H9 (cell line): ENCODE data around the gene TENM3. TPM values are rescaled to one million over a fixed set of nuclear protein-coding genes. Genes with fewer than 3 reads are reported as not detected.

Source experiments
- DNase-seq: peaks from one replicate; pipeline ENCODE4 v3.0.0-alpha.2; 2017
- H2AFZ ChIP-seq: one replicate; pipeline ENCODE4 v1.6.1; 2013; ENCODE audit warnings: mild to moderate bottlenecking, low read length, control low read depth, moderate library complexity
- H2AK5ac ChIP-seq: 2 replicates; pipeline ENCODE4 v1.6.1; 2013; ENCODE audit warnings: low read length, control low read depth, mixed read lengths; ENCODE audit not compliant: insufficient read length
- H2BK120ac ChIP-seq: one replicate; pipeline ENCODE4 v1.6.1; 2013; ENCODE audit warnings: low read depth, mild to moderate bottlenecking, low read length, control low read depth, inconsistent platforms; ENCODE audit not compliant: poor library complexity, severe bottlenecking
- H2BK12ac ChIP-seq: 2 replicates; pipeline ENCODE4 v1.6.1; 2013; ENCODE audit warnings: low read length, control low read depth, mixed read lengths, low read depth; ENCODE audit not compliant: insufficient read length
- H2BK15ac ChIP-seq: 2 replicates; pipeline ENCODE4 v1.6.1; 2013; ENCODE audit warnings: low read depth, low read length, control low read depth
- H2BK20ac ChIP-seq: one replicate; pipeline ENCODE4 v1.6.1; 2013; ENCODE audit warnings: low read depth, mild to moderate bottlenecking, low read length, control low read depth, inconsistent platforms; ENCODE audit not compliant: poor library complexity, severe bottlenecking
- H2BK5ac ChIP-seq: 2 replicates; pipeline ENCODE4 v1.6.1; 2013; ENCODE audit warnings: low read length, control low read depth, mixed read lengths; ENCODE audit not compliant: insufficient read length
- H3K14ac ChIP-seq: 2 replicates; pipeline ENCODE4 v1.6.1; 2013; ENCODE audit warnings: low read length, control low read depth; ENCODE audit not compliant: insufficient read depth
- H3K18ac ChIP-seq: 2 replicates; pipeline ENCODE4 v1.6.1; 2013; ENCODE audit warnings: low read depth, mild to moderate bottlenecking, mixed read lengths, low read length, control low read depth; ENCODE audit not compliant: insufficient read length
- H3K23ac ChIP-seq: 2 replicates; pipeline ENCODE4 v1.6.1; 2013; ENCODE audit warnings: low read length, control low read depth, mixed read lengths, low read depth; ENCODE audit not compliant: insufficient read length
- H3K23me2 ChIP-seq: 2 replicates; pipeline ENCODE4 v1.6.1; 2013; ENCODE audit warnings: low read depth, mild to moderate bottlenecking, mixed read lengths, low read length, control low read depth; ENCODE audit not compliant: insufficient read length, poor library complexity, severe bottlenecking
- H3K27ac ChIP-seq: 2 replicates; pipeline ENCODE4 v1.5.1; 2013; ENCODE audit warnings: low read length, control low read depth, mixed read lengths, low read depth; ENCODE audit not compliant: insufficient read length
- H3K27me3 ChIP-seq: 2 replicates; pipeline ENCODE4 v1.6.1; 2013; ENCODE audit warnings: low read length, control low read depth, inconsistent platforms; ENCODE audit not compliant: insufficient read depth
- H3K4ac ChIP-seq: 2 replicates; pipeline ENCODE4 v1.6.1; 2013; ENCODE audit warnings: low read depth, mild to moderate bottlenecking, control low read depth, inconsistent platforms, low read length, moderate library complexity
- H3K4me1 ChIP-seq: 2 replicates; pipeline ENCODE4 v1.6.1; 2013; ENCODE audit warnings: low read length, control low read depth, inconsistent platforms; ENCODE audit not compliant: insufficient read depth
- H3K4me2 ChIP-seq: 2 replicates; pipeline ENCODE4 v1.6.1; 2013; ENCODE audit warnings: low read length, control low read depth, mixed read lengths; ENCODE audit not compliant: insufficient read length, insufficient read depth
- H3K56ac ChIP-seq: 2 replicates; pipeline ENCODE4 v1.6.1; 2013; ENCODE audit warnings: low read depth, mild to moderate bottlenecking, mixed read lengths, low read length, control low read depth; ENCODE audit not compliant: insufficient read length
- H3K79me1 ChIP-seq: 2 replicates; pipeline ENCODE4 v1.6.1; 2013; ENCODE audit warnings: low read depth, mild to moderate bottlenecking, moderate library complexity, low read length, control low read depth, inconsistent platforms; ENCODE audit not compliant: insufficient read depth, poor library complexity, severe bottlenecking
- H3K79me2 ChIP-seq: 2 replicates; pipeline ENCODE4 v1.6.1; 2013; ENCODE audit warnings: low read length, control low read depth, inconsistent platforms; ENCODE audit not compliant: insufficient read depth
- H3K9ac ChIP-seq: 2 replicates; pipeline ENCODE4 v1.6.1; 2013; ENCODE audit warnings: low read length, control low read depth, mixed read lengths; ENCODE audit not compliant: insufficient read length; ENCODE audit errors: extremely low read depth
- H3K9me3 ChIP-seq: one replicate; pipeline ENCODE4 v1.6.1; 2013; ENCODE audit warnings: low read depth, low read length, inconsistent platforms; ENCODE audit not compliant: control insufficient read depth
- H3T11ph ChIP-seq: one replicate; pipeline ENCODE4 v1.6.1; 2013; ENCODE audit warnings: mild to moderate bottlenecking, low read length, control low read depth, inconsistent platforms
- H4K20me1 ChIP-seq: one replicate; pipeline ENCODE4 v1.6.1; 2013; ENCODE audit not compliant: control insufficient read depth, insufficient read length, insufficient read depth
- H4K5ac ChIP-seq: 2 replicates; pipeline ENCODE4 v1.6.1; 2013; ENCODE audit warnings: low read depth, mild to moderate bottlenecking, mixed read lengths, low read length, control low read depth; ENCODE audit not compliant: insufficient read length
- H4K8ac ChIP-seq: replicated peaks from 2 replicates; pipeline ENCODE4 v1.6.1; 2013; ENCODE audit warnings: low read length, control low read depth, mixed read lengths, low read depth; ENCODE audit not compliant: insufficient read length
- H4K91ac ChIP-seq: 2 replicates; pipeline ENCODE4 v1.6.1; 2013; ENCODE audit warnings: low read depth, mild to moderate bottlenecking, moderate library complexity, mixed read lengths, low read length, control low read depth; ENCODE audit not compliant: insufficient read length
- H3K27ac Mint-ChIP-seq, 3 experiments: 2 replicates in 2 of 3; 3 replicates in 1 of 3; pipeline ENCODE4 v1.8.0; 2020 to 2021; ENCODE audit warnings: mixed read lengths in 3 of 3, mild to moderate bottlenecking in 1 of 3, moderate library complexity in 1 of 3
- H3K27me3 Mint-ChIP-seq: 2 replicates; pipeline ENCODE4 v1.8.0; 2021; ENCODE audit warnings: low read depth, mild to moderate bottlenecking, moderate library complexity, mixed read lengths
- H3K36me3 Mint-ChIP-seq, 3 experiments: 2 replicates in 2 of 3; 3 replicates in 1 of 3; pipeline ENCODE4 v1.8.0; 2020 to 2021; ENCODE audit warnings: low read depth in 3 of 3, mixed read lengths in 3 of 3; ENCODE audit not compliant: insufficient read depth in 1 of 3
- H3K4me1 Mint-ChIP-seq, 2 experiments: 2 replicates each; pipeline ENCODE4 v1.8.0; 2020; ENCODE audit warnings: mixed read lengths in 2 of 2
- H3K4me3 Mint-ChIP-seq, 2 experiments: 2 replicates in 1 of 2; 3 replicates in 1 of 2; pipeline ENCODE4 v1.8.0; 2020 to 2021; ENCODE audit warnings: mild to moderate bottlenecking in 2 of 2, mixed read lengths in 2 of 2, moderate library complexity in 1 of 2
- H3K9me3 Mint-ChIP-seq, 2 experiments: 2 replicates in 1 of 2; 3 replicates in 1 of 2; pipeline ENCODE4 v1.8.0; 2020; ENCODE audit warnings: mild to moderate bottlenecking in 2 of 2, mixed read lengths in 2 of 2, moderate library complexity in 1 of 2
- WGBS: extraction: QIAGEN DNeasy Blood & Tissue Kit; methylation state at CpG from one replicate; pipeline ENCODE4 v1.1.7; 2013; ENCODE audit warnings: missing lambda C conversion rate, low lambda C conversion rate, mixed read lengths; ENCODE audit not compliant: insufficient read length; ENCODE audit errors: extremely low coverage; 5-methylcytosine and 5-hydroxymethylcytosine counted together
- total RNA-seq: library from RNA; stranded (reverse); gene quantifications from 2 replicates; pipeline ENCODE4 v1.2.1, GENCODE V29; 2021
- TF ChIP-seq, protein P1 (sequence below): fragments of 200-600 bp; sonication (generic); conservative IDR thresholded peaks from 3 replicates; pipeline ENCODE4 v1.8.0; 2021; ENCODE audit warnings: antibody characterized with exemption, mild to moderate bottlenecking

TENM3 gene
- total RNA-seq, 1 experiment from 2014 or later, result 49.6 TPM

DNA sequence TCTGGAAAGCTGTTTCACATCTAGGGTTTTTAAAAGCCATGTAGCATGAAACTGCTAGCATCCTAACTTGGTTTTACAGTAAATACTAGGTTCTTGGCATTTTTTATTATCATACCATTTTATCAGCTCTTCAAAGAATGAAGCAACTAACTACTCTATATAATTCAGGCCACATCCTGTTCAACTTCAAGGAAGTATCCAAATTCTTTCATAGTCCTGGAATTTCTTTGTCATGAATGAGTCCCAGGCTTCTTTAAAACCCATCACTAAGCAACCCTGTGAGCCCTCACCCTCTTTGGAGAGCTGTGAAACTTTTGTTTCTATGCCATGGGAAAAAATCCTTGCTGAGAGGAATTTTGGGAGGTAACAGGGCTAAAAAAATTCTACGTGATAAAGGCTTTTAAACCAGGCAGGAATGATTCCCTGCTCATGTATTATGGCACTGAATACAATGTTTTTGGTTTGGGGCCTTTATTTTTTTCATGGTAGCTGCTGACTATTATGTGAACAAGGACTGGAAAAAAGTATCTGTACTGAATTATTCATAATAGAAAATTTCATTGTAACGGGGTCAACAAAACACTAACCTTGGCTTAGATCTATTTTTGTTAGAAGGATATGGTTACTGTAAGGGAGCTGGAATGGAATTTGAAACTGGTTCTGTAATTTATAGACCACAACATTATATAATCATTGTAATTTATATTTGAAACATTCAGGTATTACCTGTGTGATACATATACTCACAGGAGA, 509.1 kb downstream of the TENM3 start:
- TF ChIP-seq, protein P1, sequence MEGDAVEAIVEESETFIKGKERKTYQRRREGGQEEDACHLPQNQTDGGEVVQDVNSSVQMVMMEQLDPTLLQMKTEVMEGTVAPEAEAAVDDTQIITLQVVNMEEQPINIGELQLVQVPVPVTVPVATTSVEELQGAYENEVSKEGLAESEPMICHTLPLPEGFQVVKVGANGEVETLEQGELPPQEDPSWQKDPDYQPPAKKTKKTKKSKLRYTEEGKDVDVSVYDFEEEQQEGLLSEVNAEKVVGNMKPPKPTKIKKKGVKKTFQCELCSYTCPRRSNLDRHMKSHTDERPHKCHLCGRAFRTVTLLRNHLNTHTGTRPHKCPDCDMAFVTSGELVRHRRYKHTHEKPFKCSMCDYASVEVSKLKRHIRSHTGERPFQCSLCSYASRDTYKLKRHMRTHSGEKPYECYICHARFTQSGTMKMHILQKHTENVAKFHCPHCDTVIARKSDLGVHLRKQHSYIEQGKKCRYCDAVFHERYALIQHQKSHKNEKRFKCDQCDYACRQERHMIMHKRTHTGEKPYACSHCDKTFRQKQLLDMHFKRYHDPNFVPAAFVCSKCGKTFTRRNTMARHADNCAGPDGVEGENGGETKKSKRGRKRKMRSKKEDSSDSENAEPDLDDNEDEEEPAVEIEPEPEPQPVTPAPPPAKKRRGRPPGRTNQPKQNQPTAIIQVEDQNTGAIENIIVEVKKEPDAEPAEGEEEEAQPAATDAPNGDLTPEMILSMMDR, result no peak
- Histone ChIP-seq H4K5ac (no peak overlapping the region), H3K79me2 (no peaks in the 10 kb centered on the region), H4K20me1 (no peaks in the 10 kb centered on the region), H4K8ac (no peak overlapping the region), H3K9me3 (no peaks in the 10 kb centered on the region), H2BK5ac (no peak overlapping the region), H2BK12ac (no peak overlapping the region), H2AFZ (no peak overlapping the region), H3K27ac (no peak overlapping the region), H3K4ac (no peak overlapping the region), H2BK15ac (no peak overlapping the region), H4K91ac (no peak overlapping the region), H3K9ac (no peak overlapping the region), H2BK20ac (no peak overlapping the region), H3K56ac (no peak overlapping the region), H2BK120ac (no peak overlapping the region), H3K79me1 (no peaks in the 10 kb centered on the region), H2AK5ac (no peak overlapping the region), H3K27me3 (no peaks in the 10 kb centered on the region), H3T11ph (no peak overlapping the region), H3K18ac (no peak overlapping the region), H3K14ac (no peak overlapping the region), H3K23me2 (no peaks in the 10 kb centered on the region), H3K23ac (no peak overlapping the region), H3K4me2 (no peak overlapping the region), H3K4me1 (no peaks in the 10 kb centered on the region)
- Mint-ChIP-seq H3K4me3 (no peak overlapping the region), H3K27ac (peak overlapping the region; percentile 62 to 78 (median 75); a peak in 5 of 7 replicates), H3K9me3 (no peaks in the 10 kb centered on the region), H3K36me3 (peaks cover 25 to 37% (median 30%) of the 10 kb centered on the region in 3 experiments), H3K27me3 (no peaks in the 10 kb centered on the region), H3K4me1 (peaks cover 8 to 10% of the 10 kb centered on the region in 2 experiments)
- DNase-seq, result no peak
- WGBS, result no CpG with 5 or more reads among the region's 2 CpGs
